SK-N-MC (cell line): ENCODE results near the gene FBLN1.

Experiments
- EZH2 ChIP-seq: fragments of 200-600 bp; sonication (generic); IDR thresholded peaks from one replicate; pipeline ENCODE4 v1.6.1; 2017; ENCODE audit warnings: antibody characterized with exemption
- FOXP2 ChIP-seq: optimal IDR thresholded peaks from 2 replicates; pipeline ENCODE3; 2011; ENCODE audit warnings: mild to moderate bottlenecking, moderate library complexity; ENCODE audit not compliant: insufficient read depth; ENCODE audit errors: extremely low read length, control extremely low read depth

DNA sequence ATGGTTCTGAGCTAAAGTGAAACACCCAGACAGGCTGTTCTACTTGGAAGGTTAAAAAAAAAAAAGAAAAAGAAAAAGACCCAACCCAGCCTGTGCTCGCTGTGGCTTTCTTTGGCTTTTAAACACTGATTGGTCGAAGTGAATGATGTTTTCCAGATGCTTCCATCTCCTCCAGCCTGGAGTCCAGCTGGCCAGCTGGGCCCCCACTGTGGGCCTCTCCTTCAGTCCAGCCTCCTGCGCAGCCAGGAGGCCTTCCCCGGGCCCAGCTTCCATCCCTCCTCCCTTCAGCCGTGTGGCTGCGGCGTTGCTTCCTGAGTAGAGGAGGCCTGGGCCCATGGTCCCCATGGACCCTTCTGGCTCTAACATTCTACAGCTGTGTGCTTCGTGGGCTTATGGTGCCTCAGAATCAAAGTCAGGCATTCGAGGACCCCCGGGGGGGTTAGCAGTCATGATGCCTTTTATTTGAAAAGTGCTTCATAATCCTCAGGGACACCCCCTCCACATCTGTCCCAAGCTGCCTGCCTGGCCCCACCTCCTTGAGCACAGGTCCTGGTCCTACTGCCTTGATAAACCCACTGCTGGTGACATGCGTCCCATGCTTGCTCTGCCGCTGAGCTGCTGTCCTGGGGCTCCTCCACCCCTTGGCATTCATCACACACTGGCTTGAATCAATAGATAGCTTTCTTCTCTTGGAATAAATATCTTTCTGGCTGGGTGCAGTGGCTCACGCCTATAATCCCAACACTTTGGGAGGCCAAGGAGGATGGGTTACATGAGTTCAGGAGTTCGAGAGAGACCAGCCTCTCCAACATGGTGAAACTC lies 42.2 kb upstream of the FBLN1 start:
- TF ChIP-seq EZH2 (no peak), FOXP2 (no peak)
